Neural cell (in vitro differentiated cells): ENCODE data around the gene HPD. TPM values are rescaled to one million over a fixed set of nuclear protein-coding genes. Genes with fewer than 3 reads are reported as not detected.

ENCODE experiments used
- H2AFZ ChIP-seq: fragments of 200-600, 300-800 bp; sonication (generic), shearing (Covaris generic); 2 replicates; pipeline ENCODE4 v1.6.0; 2014; ENCODE audit warnings: low read depth, mild to moderate bottlenecking, antibody characterized with exemption, low read length, moderate library complexity
- H3F3A ChIP-seq: fragments of 200-600 bp; shearing (Covaris generic); 2 replicates; pipeline ENCODE4 v1.6.1; 2016; ENCODE audit warnings: mild to moderate bottlenecking, moderate library complexity, mixed read lengths, antibody characterized with exemption, low read length; ENCODE audit not compliant: insufficient read depth, poor library complexity, severe bottlenecking
- H3K27ac ChIP-seq: fragments of 200-600, 300-800 bp; sonication (generic), shearing (Covaris generic); 2 replicates; pipeline ENCODE4 v1.5.1; 2014; ENCODE audit warnings: mild to moderate bottlenecking, low read length, moderate library complexity
- H3K27me3 ChIP-seq: fragments of 300-800, 200-600 bp; sonication (generic), shearing (Covaris generic); 2 replicates; pipeline ENCODE4 v1.6.0; 2014; ENCODE audit warnings: mild to moderate bottlenecking, low read depth, low read length, moderate library complexity; ENCODE audit not compliant: insufficient read depth
- H3K36me3 ChIP-seq: fragments of 300-800, 200-600 bp; sonication (generic), shearing (Covaris generic); 2 replicates; pipeline ENCODE4 v1.5.1; 2014; ENCODE audit warnings: mild to moderate bottlenecking, antibody characterized with exemption, low read length, moderate library complexity; ENCODE audit not compliant: insufficient read depth
- H3K4me2 ChIP-seq: fragments of 300-800, 200-600 bp; sonication (generic), shearing (Covaris generic); 2 replicates; pipeline ENCODE4 v1.6.0; 2014; ENCODE audit warnings: mild to moderate bottlenecking, low read length
- H3K4me3 ChIP-seq: fragments of 300-800, 200-600 bp; sonication (generic), shearing (Covaris generic); 2 replicates; pipeline ENCODE4 v1.5.1; 2014; ENCODE audit warnings: mild to moderate bottlenecking, low read length, moderate library complexity
- H3K79me2 ChIP-seq: fragments of 200-600 bp; shearing (Covaris generic); replicated peaks from 2 replicates; pipeline ENCODE4 v1.6.0; 2014; ENCODE audit warnings: mild to moderate bottlenecking, low read length, moderate library complexity; ENCODE audit not compliant: insufficient read depth
- H3K9ac ChIP-seq: fragments of 300-800, 200-600 bp; sonication (generic), shearing (Covaris generic); 2 replicates; pipeline ENCODE4 v1.6.1; 2016; ENCODE audit warnings: mild to moderate bottlenecking, low read length, mixed read lengths
- H3K9me2 ChIP-seq: fragments of 200-600 bp; shearing (Covaris generic); 2 replicates; pipeline ENCODE4 v1.6.1; 2016; ENCODE audit warnings: mild to moderate bottlenecking, low read length, mixed read lengths; ENCODE audit not compliant: insufficient read depth
- H3K9me3 ChIP-seq: fragments of 200-600, 300-800 bp; sonication (generic), shearing (Covaris generic); 2 replicates; pipeline ENCODE4 v1.6.1; 2016; ENCODE audit warnings: mild to moderate bottlenecking, mixed run types, low read length, moderate library complexity, mixed read lengths
- H4K20me1 ChIP-seq: fragments of 200-600 bp; shearing (Covaris generic); 2 replicates; pipeline ENCODE4 v1.6.1; 2016; ENCODE audit warnings: mild to moderate bottlenecking, mixed run types; ENCODE audit not compliant: insufficient read depth
- EZH2 ChIP-seq: fragments of 200-600, 300-800 bp; shearing (Covaris generic), sonication (generic); IDR thresholded peaks from 2 replicates; pipeline ENCODE4 v1.6.1; 2014; ENCODE audit warnings: antibody characterized with exemption, low read length, borderline replicate concordance, mild to moderate bottlenecking; ENCODE audit not compliant: insufficient read depth, poor library complexity, severe bottlenecking
- MXI1 ChIP-seq: fragments of 450-650 bp; conservative IDR thresholded peaks from 2 replicates; pipeline ENCODE4 v1.6.1; 2014; ENCODE audit warnings: antibody characterized with exemption, mild to moderate bottlenecking; ENCODE audit not compliant: poor library complexity, severe bottlenecking
- POLR2AphosphoS5 ChIP-seq: IDR thresholded peaks from 2 replicates; pipeline ENCODE4 v1.6.1; 2012
- RAD21 ChIP-seq: fragments of 450-650 bp; conservative IDR thresholded peaks from 2 replicates; pipeline ENCODE4 v1.6.1; 2014; ENCODE audit warnings: antibody characterized with exemption, mild to moderate bottlenecking, moderate library complexity
- SMC3 ChIP-seq: fragments of 450-650 bp; conservative IDR thresholded peaks from 2 replicates; pipeline ENCODE4 v1.6.1; 2014; ENCODE audit warnings: antibody characterized with exemption, mild to moderate bottlenecking, moderate library complexity; ENCODE audit not compliant: poor library complexity
- TAF1 ChIP-seq: IDR thresholded peaks from 2 replicates; pipeline ENCODE4 v1.6.1; 2012; ENCODE audit warnings: low read depth
- polyA plus RNA-seq: library from polyadenylated mRNA; depleted of rRNA; stranded (reverse); fragments of >200 nt; gene quantifications from 2 replicates; pipeline ENCODE4 v1.2.3, GENCODE V29; 2014
- TF ChIP-seq, protein P1 (sequence below): IDR thresholded peaks from 2 replicates; pipeline ENCODE4 v1.6.1; 2012; ENCODE audit warnings: borderline replicate concordance
- TF ChIP-seq, protein P2 (sequence below): fragments of 450-650 bp; IDR thresholded peaks from 2 replicates; pipeline ENCODE4 v1.5.1; 2014; ENCODE audit warnings: antibody characterized with exemption, mild to moderate bottlenecking, moderate library complexity; ENCODE audit not compliant: poor library complexity, severe bottlenecking

HPD gene
- polyA plus RNA-seq, 1 donor from 2014 or later: not detected

DNA sequence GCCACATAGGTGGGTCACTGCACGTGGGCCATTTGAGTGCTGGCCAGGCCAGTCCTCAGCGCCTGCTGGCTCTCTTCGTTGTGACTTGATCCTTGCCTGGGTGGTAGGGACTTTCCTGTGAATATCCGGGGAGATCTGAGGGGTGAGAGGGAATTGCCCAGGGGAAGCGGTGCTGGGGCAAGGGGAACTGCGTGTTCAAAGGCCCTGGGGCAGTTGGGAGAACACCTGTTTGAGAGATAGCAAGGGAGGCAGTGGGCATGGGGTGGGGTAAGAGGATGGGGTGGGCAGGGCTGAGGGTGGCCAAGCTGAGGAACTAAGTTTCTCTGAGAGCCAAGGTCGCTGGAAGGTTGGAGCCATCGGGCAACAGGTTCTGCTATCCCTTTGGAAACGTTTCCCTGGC, 29.8 kb downstream of the HPD start:
- Histone ChIP-seq H3K9me2 (no peaks in the 10 kb centered on the region), H3K27ac (no peak overlapping the region), H3K36me3 (no peaks in the 10 kb centered on the region), H3K9ac (no peak overlapping the region), H3K79me2 (no peaks in the 10 kb centered on the region), H4K20me1 (no peaks in the 10 kb centered on the region), H3K4me2 (no peak overlapping the region), H3F3A (no peaks in the 10 kb centered on the region), H3K4me3 (no peak overlapping the region), H3K9me3 (no peaks in the 10 kb centered on the region), H3K27me3 (no peaks in the 10 kb centered on the region), H2AFZ (no peak overlapping the region)
- TF ChIP-seq RAD21 (no peak), SMC3 (no peak), POLR2AphosphoS5 (no peak), EZH2 (no peak), TAF1 (no peak)
- TF ChIP-seq, protein P1, sequence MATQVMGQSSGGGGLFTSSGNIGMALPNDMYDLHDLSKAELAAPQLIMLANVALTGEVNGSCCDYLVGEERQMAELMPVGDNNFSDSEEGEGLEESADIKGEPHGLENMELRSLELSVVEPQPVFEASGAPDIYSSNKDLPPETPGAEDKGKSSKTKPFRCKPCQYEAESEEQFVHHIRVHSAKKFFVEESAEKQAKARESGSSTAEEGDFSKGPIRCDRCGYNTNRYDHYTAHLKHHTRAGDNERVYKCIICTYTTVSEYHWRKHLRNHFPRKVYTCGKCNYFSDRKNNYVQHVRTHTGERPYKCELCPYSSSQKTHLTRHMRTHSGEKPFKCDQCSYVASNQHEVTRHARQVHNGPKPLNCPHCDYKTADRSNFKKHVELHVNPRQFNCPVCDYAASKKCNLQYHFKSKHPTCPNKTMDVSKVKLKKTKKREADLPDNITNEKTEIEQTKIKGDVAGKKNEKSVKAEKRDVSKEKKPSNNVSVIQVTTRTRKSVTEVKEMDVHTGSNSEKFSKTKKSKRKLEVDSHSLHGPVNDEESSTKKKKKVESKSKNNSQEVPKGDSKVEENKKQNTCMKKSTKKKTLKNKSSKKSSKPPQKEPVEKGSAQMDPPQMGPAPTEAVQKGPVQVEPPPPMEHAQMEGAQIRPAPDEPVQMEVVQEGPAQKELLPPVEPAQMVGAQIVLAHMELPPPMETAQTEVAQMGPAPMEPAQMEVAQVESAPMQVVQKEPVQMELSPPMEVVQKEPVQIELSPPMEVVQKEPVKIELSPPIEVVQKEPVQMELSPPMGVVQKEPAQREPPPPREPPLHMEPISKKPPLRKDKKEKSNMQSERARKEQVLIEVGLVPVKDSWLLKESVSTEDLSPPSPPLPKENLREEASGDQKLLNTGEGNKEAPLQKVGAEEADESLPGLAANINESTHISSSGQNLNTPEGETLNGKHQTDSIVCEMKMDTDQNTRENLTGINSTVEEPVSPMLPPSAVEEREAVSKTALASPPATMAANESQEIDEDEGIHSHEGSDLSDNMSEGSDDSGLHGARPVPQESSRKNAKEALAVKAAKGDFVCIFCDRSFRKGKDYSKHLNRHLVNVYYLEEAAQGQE: no peak
- TF ChIP-seq, protein P2, sequence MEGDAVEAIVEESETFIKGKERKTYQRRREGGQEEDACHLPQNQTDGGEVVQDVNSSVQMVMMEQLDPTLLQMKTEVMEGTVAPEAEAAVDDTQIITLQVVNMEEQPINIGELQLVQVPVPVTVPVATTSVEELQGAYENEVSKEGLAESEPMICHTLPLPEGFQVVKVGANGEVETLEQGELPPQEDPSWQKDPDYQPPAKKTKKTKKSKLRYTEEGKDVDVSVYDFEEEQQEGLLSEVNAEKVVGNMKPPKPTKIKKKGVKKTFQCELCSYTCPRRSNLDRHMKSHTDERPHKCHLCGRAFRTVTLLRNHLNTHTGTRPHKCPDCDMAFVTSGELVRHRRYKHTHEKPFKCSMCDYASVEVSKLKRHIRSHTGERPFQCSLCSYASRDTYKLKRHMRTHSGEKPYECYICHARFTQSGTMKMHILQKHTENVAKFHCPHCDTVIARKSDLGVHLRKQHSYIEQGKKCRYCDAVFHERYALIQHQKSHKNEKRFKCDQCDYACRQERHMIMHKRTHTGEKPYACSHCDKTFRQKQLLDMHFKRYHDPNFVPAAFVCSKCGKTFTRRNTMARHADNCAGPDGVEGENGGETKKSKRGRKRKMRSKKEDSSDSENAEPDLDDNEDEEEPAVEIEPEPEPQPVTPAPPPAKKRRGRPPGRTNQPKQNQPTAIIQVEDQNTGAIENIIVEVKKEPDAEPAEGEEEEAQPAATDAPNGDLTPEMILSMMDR: no peak

DNA sequence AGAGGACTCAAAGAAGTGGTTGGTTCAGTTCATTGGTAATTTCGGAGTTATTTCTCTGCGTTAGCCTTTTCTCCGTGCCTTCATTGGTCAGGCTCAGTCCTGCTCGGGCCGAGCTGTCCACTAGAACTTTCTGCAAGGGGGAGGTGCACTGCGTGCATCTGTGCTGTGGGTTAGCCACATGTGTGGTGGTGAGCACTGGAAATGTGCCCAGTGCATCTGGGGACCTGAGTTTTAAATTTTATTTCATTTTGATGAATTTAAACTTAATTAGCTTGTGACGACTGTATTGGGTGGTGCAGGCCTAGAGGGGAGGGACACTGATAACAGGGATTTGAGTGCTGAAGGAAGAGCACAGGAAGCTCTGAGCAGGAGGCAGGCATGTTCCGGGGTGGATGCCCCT, 30.4 kb downstream of the HPD start:
- no peaks in the 10 kb centered on the region for H3K9me2 ChIP-seq
- TF ChIP-seq SMC3 (no peak), MXI1 (no peak), POLR2AphosphoS5 (no peak), RAD21 (no peak)
- TF ChIP-seq, protein P2: no peak
- H2AFZ ChIP-seq: no peak overlapping the region
- H3K27ac ChIP-seq: no peak overlapping the region
- H3K4me2 ChIP-seq: no peak overlapping the region
- H3K4me3 ChIP-seq: no peak overlapping the region
- H3K9me3 ChIP-seq: no peaks in the 10 kb centered on the region
- no peaks in the 10 kb centered on the region for H3K27me3 ChIP-seq
- H4K20me1 ChIP-seq: no peaks in the 10 kb centered on the region
- H3F3A ChIP-seq: no peaks in the 10 kb centered on the region
- H3K9ac ChIP-seq: no peak overlapping the region
- H3K79me2 ChIP-seq: no peaks in the 10 kb centered on the region
- H3K36me3 ChIP-seq: no peaks in the 10 kb centered on the region
